HEK293T (cell line): ENCODE results near the gene KRTAP5-2.

Experiments used
- BHLHE40 ChIP-seq: fragments of 450-650 bp; IDR thresholded peaks from 2 replicates; pipeline ENCODE4 v1.6.1; 2016; ENCODE audit warnings: mild to moderate bottlenecking, moderate library complexity, borderline replicate concordance
- ELF4 ChIP-seq: fragments of 450-650 bp; IDR thresholded peaks from 2 replicates; pipeline ENCODE4 v1.6.1; 2017; ENCODE audit warnings: antibody characterized with exemption
- FOXK2 ChIP-seq: fragments of 450-650 bp; IDR thresholded peaks from 2 replicates; pipeline ENCODE4 v1.6.1; 2016; ENCODE audit warnings: mild to moderate bottlenecking
- FOXM1 ChIP-seq: fragments of 450-650 bp; IDR thresholded peaks from 2 replicates; pipeline ENCODE4 v1.6.1; 2017; ENCODE audit warnings: mild to moderate bottlenecking, borderline replicate concordance
- NFRKB ChIP-seq: fragments of 450-650 bp; IDR thresholded peaks from 2 replicates; pipeline ENCODE4 v1.6.1; 2016; ENCODE audit warnings: mild to moderate bottlenecking, moderate library complexity
- TARDBP ChIP-seq: fragments of 450-650 bp; IDR thresholded peaks from 2 replicates; pipeline ENCODE4 v1.6.1; 2016
- ZNF384 ChIP-seq: fragments of 450-650 bp; IDR thresholded peaks from 2 replicates; pipeline ENCODE4 v1.6.1; 2016

DNA sequence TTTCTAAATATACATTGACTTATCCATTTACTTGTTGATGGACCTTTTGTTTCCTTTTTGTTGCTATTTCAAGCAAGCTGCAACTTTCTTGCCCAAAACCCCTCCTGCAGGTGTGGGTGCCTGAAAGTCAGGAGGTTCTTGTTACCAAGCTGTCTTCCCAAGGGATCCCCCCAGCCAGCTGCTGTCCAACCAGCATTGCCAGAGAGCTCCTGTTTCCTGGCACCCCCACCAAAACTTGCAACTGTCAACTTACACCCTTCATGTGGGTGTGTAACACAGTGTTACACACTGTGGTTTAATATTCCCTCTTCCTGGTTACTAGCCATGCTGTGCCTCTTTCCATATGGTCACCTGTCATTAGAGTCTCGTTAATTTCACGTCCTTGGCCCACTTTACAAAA lies 11.4 kb downstream of the KRTAP5-2 start:
- TF ChIP-seq FOXK2 (no peak), TARDBP (no peak), BHLHE40 (no peak), ZNF384 (no peak), ELF4 (no peak), FOXM1 (no peak), NFRKB (no peak)
